Lung (tissue), 12 donors: Measurements from ENCODE around the gene ST3GAL6. TPM values are rescaled to one million over a fixed set of nuclear protein-coding genes. Genes with fewer than 3 reads are reported as not detected.

Experiments used
- ATAC-seq: fragments of 200-7000 bp; cut with Tn5 transposase; one replicate; pipeline ENCODE4 v1.9.1; 2020; ENCODE audit warnings: moderate number of reproducible peaks; ENCODE audit not compliant: insufficient read depth, low FRiP score
- DNase-seq, 3 donors: peaks; one replicate each; pipeline ENCODE4 v3.0.0-alpha.2; 2013 to 2017
- H3K27ac ChIP-seq, 2 donors: one replicate each; pipeline ENCODE4 v1.5.1; 2013; ENCODE audit warnings: mild to moderate bottlenecking in 2 of 2, moderate library complexity in 2 of 2, control low read depth in 1 of 2, inconsistent platforms in 1 of 2, low read depth in 1 of 2, low read length in 1 of 2
- H3K27me3 ChIP-seq, 3 donors: one replicate each; pipeline ENCODE4 v1.5.1; 2013; ENCODE audit warnings: low read length in 2 of 3; ENCODE audit not compliant: control insufficient read depth in 3 of 3, insufficient read depth in 3 of 3
- H3K36me3 ChIP-seq, 4 donors: one replicate each; pipeline ENCODE4 v1.5.1; 2013; ENCODE audit warnings: low read length in 4 of 4, mild to moderate bottlenecking in 1 of 4, moderate library complexity in 1 of 4; ENCODE audit not compliant: control insufficient read depth in 4 of 4, insufficient read depth in 4 of 4
- H3K4me1 ChIP-seq, 5 donors: one replicate each; pipeline ENCODE4 v1.5.1; 2013; ENCODE audit warnings: low read length in 5 of 5, mild to moderate bottlenecking in 2 of 5, moderate library complexity in 1 of 5; ENCODE audit not compliant: control insufficient read depth in 5 of 5, insufficient read depth in 5 of 5
- H3K4me3 ChIP-seq: one replicate; pipeline ENCODE4 v1.5.1; 2013; ENCODE audit warnings: mild to moderate bottlenecking, control low read depth, moderate library complexity
- H3K9ac ChIP-seq, 2 donors: one replicate each; pipeline ENCODE4 v1.5.1; 2013; ENCODE audit warnings: low read length in 2 of 2, control low read depth in 1 of 2; ENCODE audit not compliant: insufficient read depth in 1 of 2
- H3K9me3 ChIP-seq, 4 donors: one replicate each; pipeline ENCODE4 v1.5.1; 2013; ENCODE audit warnings: low read length in 3 of 4, mild to moderate bottlenecking in 1 of 4, moderate library complexity in 1 of 4; ENCODE audit not compliant: control insufficient read depth in 4 of 4, insufficient read depth in 3 of 4
- WGBS, 2 donors: extraction: QIAGEN DNeasy Blood & Tissue Kit; methylation state at CpG; one replicate each; pipeline ENCODE4 v1.1.7; 2013; 5-methylcytosine and 5-hydroxymethylcytosine counted together
- polyA plus RNA-seq, 2 donors: library from polyadenylated mRNA; stranded (reverse); fragments of 200-250 nt; gene quantifications; one replicate each; pipeline ENCODE4 v1.2.1, GENCODE V29; 2013
- total RNA-seq, 2 donors: library from RNA; depleted of rRNA in 1 of 2; stranded (reverse); fragments of >200 nt in 1 of 2; gene quantifications; one replicate each; pipeline ENCODE4 v1.2.1, GENCODE V29; 2014 to 2021
- TF ChIP-seq, protein P1 (sequence below): IDR thresholded peaks from 2 replicates; pipeline ENCODE4 v1.5.1; 2012; ENCODE audit warnings: mild to moderate bottlenecking; ENCODE audit errors: control extremely low read depth, extremely low read depth
- donor health status: control.
- donor health status: control.
- donor health status: Bipolar disorder and iron deficiency.
- donor health status: healthy.
- donor health status: DM: yes; HTN: yes; CAD: no.

ST3GAL6 gene
- total and polyA plus RNA-seq, 4 donors = 13.6 to 22.9 (median 20.1) TPM

GRCh38 chr3:98741121-98741716, 21.9 kb upstream of the ST3GAL6 start:
- 84 to 87% methylated on average over 5 of the region's 5 CpGs for WGBS, 2 donors
- no peak overlapping the region for H3K4me3 ChIP-seq
- no peaks in the 10 kb centered on the region for H3K36me3 ChIP-seq
- TF ChIP-seq, protein P1, sequence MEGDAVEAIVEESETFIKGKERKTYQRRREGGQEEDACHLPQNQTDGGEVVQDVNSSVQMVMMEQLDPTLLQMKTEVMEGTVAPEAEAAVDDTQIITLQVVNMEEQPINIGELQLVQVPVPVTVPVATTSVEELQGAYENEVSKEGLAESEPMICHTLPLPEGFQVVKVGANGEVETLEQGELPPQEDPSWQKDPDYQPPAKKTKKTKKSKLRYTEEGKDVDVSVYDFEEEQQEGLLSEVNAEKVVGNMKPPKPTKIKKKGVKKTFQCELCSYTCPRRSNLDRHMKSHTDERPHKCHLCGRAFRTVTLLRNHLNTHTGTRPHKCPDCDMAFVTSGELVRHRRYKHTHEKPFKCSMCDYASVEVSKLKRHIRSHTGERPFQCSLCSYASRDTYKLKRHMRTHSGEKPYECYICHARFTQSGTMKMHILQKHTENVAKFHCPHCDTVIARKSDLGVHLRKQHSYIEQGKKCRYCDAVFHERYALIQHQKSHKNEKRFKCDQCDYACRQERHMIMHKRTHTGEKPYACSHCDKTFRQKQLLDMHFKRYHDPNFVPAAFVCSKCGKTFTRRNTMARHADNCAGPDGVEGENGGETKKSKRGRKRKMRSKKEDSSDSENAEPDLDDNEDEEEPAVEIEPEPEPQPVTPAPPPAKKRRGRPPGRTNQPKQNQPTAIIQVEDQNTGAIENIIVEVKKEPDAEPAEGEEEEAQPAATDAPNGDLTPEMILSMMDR = no peak
- H3K4me1 ChIP-seq = peaks cover 0 to 23% (median 2%) of the 10 kb centered on the region in 5 donors
- no peak for DNase-seq
- H3K27me3 ChIP-seq = no peaks in the 10 kb centered on the region
- no peak for ATAC-seq
- no peak overlapping the region for H3K9ac ChIP-seq
- peak overlapping the region in 1 of 2 donors; percentile 77 for H3K27ac ChIP-seq
- no peaks in the 10 kb centered on the region for H3K9me3 ChIP-seq

DNA sequence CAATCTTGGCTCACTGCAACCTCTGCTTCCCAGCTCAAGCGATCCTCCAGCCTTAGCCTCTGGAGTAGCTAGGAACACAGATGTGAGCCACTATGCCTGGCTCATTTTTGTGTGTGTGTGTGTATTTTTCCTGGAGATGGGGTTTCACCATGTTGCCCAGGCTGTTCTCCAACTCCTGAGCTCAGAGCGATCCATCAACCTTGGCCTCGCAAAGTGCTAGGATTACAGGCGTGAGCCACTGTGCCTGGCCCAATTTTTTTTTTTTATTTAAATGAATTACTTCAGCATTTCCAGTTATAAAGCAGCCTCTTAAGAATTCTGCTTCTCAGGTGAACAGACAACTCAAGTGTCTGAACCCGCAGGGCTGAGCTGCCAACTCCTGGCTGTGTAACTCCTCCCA, 20.1 kb upstream of the ST3GAL6 start:
- Histone ChIP-seq H3K4me3 (no peak overlapping the region), H3K4me1 (peaks cover 0 to 12% (median 2%) of the 10 kb centered on the region in 5 donors), H3K36me3 (no peaks in the 10 kb centered on the region), H3K27me3 (no peaks in the 10 kb centered on the region), H3K27ac (peak overlapping the region in 1 of 2 donors; percentile 54), H3K9me3 (no peaks in the 10 kb centered on the region), H3K9ac (no peak overlapping the region)
- peak; percentile 64 for ATAC-seq
- TF ChIP-seq, protein P1 = no peak
- WGBS, 2 donors = 76 to 93% methylated on average over 5 of the region's 5 CpGs
- no peak for DNase-seq

GRCh38 chr3:98744283-98744682, 18.9 kb upstream of the ST3GAL6 start:
- H3K4me1 ChIP-seq = peaks cover 0 to 8% (median 0%) of the 10 kb centered on the region in 5 donors
- H3K9ac ChIP-seq = no peak overlapping the region
- H3K36me3 ChIP-seq = no peaks in the 10 kb centered on the region
- H3K9me3 ChIP-seq = no peaks in the 10 kb centered on the region
- ATAC-seq (no peak), DNase-seq (no peak)
- H3K4me3 ChIP-seq = no peak overlapping the region
- H3K27me3 ChIP-seq = no peaks in the 10 kb centered on the region
- H3K27ac ChIP-seq = peak overlapping the region in 1 of 2 donors; percentile 14
- TF ChIP-seq, protein P1 = no peak

DNA sequence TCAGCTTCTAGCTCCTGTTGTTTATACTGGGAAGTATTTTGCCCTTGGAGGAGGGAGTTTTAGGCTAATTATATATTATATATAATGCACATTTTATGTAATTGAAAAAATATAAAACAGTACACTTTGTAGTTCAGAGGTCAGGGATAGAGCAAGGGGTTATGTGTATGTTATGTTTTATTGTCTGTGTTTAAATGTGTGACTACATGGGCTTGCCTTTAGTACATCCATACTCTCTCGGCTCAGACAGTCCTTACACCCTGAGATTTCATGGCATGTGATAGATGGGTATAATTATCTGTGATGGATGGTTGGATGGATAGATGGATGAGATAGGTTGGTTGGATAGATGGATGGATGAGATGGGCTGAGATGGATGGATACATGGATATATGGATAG, 17.4 kb upstream of the ST3GAL6 start:
- peaks cover 0 to 19% (median 0%) of the 10 kb centered on the region in 5 donors for H3K4me1 ChIP-seq
- H3K27ac ChIP-seq = peak overlapping the region in 1 of 2 donors; percentile 61
- H3K27me3 ChIP-seq = no peaks in the 10 kb centered on the region
- ATAC-seq (no peak), DNase-seq (no peak)
- H3K36me3 ChIP-seq = no peaks in the 10 kb centered on the region
- no peak overlapping the region for H3K4me3 ChIP-seq
- no peaks in the 10 kb centered on the region for H3K9me3 ChIP-seq
- TF ChIP-seq, protein P1 = no peak
- H3K9ac ChIP-seq = no peak overlapping the region
- 94 to 95% methylated on average over 1 of the region's 1 CpG for WGBS, 2 donors
